ENCODE measurements around the gene MEIOB.

Gene MEIOB

DNA sequence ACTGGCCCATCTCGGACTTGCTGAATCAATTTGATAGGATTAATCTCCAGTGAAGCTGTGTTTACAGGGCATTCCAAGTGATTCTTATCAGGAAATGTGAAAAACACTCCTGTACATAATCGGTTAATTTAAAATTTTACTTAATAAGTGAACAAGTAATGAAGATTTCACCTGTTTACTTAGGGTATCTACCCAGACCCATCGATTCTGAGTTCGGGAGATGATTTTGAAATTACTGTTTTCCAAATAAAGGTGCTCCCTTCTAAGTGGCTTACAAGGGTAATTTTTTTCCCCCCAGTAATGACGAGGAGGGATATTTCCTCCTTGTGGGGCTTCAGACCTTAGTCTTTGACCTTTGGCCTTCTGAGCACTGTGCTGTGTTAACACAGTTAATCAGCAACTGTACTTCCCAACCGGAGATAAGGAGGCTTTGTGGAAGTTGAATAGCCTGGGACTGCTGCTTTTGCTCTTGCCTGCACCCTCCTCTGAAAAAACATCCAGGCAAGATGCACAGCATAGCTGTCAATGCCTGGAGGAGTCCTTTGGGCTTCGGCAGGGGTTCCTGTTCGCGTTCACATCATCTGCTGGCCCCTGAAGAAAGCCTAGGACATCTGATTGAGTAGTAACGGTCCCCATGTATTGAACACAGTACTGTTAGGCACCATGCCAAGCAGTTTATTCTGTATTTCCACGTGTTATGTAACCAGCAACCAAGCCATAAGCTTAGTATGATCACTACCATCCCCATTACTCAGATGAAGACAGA is 43.1 kb downstream of the MEIOB start:
- DNase-seq = no peak

DNA sequence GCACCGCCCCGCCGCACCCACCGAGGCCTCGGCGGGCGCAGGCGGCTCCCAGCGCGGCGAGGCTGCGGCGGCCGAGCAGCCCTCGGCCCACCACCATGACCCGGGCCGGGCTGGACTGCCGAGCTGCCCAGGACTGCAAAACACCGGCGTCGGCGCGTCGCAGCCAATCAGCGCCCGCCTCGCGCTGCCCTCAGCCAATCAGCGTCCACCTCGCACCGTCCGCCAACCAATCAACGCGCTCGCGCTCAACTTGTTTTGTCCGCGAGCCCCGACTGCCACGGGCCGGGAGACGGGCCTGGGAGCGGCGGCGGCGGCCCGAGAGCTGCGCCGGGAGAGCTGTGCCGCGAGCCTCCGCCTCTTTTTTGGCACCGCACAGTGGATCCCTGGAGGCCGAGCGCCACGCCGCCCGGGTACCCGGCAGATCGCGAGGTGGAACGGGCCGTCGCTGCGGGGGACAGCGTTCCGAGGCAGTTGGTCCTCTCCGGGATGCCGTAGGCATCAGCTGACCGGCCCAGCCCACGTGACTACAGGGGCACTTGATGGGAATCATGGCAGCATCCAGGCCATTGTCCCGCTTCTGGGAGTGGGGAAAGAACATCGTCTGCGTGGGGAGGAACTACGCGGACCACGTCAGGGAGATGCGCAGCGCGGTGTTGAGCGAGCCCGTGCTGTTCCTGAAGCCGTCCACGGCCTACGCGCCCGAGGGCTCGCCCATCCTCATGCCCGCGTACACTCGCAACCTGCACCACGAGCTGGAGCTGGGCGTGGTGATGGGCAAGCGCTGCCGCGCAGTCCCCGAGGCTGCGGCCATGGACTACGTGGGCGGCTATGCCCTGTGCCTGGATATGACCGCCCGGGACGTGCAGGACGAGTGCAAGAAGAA is 45.0 kb downstream of the MEIOB start, which contains the start of the genes FAHD1 and HAGH:
TSS of gene FAHD1 (plus strand) at position 516 of the 883 bp plus-strand sequence. CDS start at position 549, 33 bp downstream.
TSS of gene HAGH (minus strand) at position 135 of the 883 bp plus-strand sequence. CDS start at position 97, 38 bp downstream.
- peak; percentile 95 to 98 (median 97) for DNase-seq

DNA sequence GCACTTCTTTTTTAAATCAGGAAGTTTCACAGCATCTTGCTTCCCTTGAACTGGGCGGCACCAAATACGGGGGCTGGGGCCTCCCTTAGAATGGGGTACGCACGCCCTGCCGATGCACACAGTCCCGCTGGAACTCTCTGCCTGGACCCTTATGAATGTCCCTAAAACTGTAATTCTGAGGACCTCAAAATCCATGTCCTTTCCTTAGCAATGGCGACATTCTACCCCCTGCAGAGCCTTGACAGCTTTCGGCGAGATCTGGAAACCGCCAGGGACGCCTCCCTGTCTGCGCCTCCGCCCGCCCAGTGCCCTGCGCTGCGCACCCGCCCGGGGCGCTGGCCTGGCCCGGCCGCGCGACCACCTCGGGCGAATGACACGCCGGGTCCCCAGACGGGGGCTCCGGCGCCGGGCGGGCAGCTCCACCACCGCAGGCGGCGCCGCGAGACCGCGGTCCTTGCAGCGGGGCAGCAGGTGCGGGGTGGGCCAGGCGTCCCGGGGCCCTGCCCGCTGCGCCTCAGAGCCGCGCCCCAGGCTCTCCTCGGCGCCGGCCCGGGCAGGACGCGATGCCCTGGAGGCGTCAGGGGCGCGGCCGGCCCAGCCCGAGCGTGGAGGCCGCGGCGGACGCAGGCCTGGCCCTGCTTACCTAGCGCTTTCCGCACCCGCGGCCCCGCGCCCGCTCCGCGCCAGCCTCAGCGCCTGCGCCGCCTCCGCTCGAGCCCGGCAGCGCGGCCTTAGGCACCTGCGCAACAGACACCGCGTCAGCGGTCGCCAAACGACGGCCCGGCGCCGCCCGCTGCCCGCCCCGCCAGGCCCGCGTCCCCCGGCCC is 45.9 kb downstream of the MEIOB start:
- DNase-seq = peak; percentile 76 to 81 (median 78)

DNA sequence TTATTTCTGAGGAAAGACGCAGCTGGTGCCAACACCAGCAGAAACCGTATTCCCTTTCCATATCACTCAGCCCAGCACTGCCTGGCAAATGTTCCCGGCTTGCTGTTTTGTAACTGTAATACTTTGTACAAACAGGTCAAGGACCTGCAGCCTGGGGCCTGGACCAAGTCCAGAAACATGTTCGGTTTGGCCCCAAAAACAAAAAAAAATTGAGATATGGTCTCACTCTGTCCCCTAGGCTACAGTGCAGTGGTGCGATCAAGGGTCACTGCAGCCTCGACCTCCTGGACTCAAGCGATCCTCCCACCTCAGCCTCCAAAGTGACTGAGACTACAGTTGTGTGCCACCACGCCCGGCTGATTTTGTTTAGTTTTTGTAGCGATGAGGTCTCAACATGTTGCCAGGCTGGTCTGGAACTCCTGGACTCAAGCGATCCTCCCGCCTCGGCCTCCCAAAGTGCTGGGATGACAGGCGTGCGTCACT is 46.5 kb downstream of the MEIOB start:
- no peak for DNase-seq

DNA sequence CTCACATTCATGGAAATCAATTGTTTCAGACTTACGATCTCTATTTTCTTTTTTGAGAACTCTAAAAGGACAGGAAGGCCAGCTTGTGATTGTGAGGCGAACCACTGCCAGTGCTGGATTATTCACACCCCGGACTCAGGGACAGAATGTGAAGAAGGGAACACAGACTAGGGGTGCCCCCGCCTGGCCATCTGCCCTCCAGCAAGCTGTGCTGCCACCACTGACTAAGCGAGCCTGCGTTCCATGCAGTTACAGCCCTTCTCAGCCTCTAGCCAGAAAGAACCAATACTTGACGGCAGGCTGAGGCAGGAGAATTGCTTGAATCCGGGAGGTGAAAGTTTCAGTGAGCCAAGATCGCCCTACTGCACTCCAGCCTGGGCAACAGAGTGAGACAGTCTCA is 48.1 kb downstream of the MEIOB start:
- DNase-seq = no peak

DNA sequence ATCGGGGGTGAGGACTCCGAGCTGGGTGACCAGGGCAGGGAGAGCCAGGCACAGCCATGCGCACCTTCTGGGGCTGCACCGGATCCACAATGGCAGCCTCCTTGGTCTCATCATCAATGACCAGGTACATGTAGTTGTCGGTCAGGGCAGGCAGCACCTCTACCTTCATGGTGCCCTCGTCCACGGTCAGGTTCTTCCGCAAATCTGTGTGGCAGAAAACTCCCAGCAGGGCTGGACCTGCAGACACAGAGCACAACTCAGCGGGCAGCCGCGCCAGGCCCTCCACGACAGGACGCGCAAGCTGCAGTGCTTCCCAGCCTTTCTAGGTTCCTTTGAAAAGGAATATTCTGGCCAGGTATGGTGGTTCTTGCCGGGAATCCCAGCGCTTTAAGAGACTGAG is 49.2 kb downstream of the MEIOB start:
- no peak for DNase-seq

DNA sequence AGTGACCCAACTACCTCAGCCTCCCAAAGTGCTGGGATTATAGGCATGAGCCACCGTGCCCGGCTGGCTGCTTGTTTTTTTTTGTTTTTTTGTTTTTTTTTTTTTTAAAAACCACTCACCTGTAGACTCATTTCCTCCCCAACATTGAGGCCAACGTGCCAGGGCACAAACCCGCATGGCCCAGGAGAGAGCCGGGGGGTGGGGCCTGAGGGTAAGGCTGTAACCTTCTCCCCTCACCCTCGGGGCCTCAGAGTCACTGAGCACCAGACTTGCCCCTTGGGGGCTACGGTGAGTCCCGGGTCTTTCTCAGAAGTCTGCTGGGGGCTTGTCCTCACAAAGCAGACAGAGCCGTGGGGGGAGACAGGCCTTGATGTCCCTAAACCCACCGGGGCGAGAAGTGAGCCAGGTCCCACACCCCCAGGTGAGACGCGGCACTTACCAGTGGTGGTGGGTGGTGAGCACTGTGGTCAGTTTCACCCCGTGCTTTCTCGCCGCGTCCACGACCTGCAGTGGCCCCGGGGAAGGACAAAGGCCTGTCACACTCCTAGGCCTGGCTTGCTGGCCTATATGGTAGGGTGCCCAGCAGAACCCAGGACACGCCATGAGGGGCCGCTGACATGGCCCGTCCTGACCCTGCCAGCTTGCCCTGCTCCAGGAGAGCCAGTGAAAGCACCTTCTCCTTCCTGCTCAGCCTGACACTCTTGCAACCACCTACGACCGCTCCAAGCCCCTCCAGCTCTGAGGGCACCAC is 49.9 kb downstream of the MEIOB start:
- no peak for DNase-seq

DNA sequence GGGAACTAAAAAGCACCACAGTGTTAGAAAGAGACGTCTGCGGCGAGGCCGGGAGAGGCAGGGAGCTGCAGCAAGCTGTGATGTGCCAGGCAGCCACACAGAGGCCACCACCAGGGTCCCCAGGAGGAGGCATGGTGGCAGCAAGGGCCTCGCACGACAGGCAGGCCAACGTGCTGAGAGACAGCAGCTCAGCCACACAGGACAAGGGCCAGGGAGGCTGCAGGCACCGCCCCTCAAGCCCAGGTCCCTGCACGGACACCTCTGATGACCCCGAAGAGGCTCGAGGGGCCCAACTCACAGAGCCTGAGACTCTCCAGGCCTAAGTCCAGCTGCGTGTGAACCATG is 51.0 kb downstream of the MEIOB start:
- DNase-seq = no peak

DNA sequence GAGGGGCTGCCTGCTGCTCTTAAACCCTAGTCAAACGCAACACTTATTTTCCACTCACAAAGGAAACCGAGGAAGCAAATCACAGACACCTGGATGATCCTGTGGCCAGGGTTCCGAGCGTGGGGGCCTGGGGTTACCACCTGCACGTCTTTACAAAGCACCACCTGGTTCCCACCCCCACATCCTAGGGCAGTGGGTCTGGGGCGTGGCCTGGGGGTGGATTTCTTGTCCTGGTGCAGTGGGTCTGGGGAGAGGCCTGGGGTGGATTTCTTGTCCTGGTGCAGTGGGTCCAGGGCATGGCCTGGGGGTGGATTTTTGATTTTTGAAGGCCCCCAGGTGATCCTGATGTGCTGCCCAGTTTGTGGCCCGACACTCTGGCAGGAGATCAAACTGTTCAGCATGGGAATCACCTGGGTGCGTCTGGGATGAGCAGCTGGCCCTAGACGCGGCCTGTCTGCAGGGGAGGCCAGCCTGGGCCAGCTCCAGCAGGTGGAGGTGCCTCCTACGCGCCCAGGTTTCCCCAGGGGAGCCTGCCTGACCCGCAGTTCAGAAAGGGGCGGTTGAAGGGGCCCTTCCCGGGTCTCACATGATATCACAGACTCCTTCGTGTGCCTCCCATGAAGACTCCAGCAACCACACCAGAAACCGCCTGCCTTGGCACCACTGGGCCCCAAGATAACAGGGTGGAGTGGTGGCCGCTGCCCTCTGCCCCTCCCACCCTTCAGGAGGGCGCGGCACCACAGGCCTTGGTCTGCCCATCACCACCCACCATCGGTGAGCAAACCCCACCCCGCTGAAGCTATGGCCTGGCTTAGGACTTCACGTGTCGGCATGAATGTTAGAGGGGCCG is 51.6 kb downstream of the MEIOB start:
- DNase-seq = no peak

DNA sequence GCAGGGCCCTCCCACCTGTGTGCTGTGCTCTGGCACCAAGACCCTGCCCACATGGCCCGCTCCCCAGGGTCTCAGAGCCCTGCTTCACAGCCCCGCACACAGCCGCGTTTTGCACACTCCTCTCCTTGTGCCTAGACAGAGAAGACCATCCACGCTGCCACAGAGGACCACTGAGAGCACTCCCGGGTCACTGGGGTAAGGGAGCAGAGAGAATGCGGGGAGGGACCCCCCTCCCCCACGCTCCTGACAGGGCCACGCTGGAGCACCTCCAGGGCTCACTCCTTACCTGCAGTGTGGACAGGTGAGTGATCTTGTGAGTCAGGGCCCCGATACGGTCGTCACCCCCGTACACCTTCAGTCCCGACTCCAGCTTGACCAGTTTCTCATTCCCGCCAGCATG is 52.4 kb downstream of the MEIOB start:
- no peak for DNase-seq

DNA sequence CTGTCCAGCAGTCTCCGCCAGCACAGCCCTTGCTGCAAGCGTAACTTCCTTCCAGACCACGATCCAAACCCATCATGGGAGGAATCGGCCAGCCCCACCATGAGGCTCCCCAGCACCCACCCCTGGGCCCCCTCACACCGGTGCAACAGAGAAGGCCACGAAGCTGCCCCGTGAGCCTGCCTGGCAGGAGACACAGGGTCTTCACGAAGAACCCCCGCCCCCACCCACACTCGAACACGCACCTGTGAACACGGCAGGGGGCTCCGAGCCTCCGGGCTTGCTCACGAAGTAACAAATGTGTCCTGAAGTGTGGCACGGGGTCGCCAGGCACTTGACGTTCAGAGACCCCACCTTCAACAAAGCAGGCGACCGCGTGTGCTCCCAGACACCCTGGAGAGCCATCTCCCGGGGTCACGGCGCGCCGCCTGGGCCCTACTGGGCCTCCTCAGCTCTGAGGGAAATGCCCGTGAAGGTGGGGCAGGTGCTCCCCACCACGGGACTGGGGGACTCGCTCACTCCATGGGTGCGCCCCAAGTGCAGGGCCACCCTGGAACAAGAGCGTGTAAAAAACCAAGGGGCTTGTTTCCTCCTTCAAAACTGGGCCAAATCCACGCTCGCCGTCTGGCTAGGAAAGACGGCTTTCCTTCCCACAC is 53.0 kb downstream of the MEIOB start:
- no peak for DNase-seq

DNA sequence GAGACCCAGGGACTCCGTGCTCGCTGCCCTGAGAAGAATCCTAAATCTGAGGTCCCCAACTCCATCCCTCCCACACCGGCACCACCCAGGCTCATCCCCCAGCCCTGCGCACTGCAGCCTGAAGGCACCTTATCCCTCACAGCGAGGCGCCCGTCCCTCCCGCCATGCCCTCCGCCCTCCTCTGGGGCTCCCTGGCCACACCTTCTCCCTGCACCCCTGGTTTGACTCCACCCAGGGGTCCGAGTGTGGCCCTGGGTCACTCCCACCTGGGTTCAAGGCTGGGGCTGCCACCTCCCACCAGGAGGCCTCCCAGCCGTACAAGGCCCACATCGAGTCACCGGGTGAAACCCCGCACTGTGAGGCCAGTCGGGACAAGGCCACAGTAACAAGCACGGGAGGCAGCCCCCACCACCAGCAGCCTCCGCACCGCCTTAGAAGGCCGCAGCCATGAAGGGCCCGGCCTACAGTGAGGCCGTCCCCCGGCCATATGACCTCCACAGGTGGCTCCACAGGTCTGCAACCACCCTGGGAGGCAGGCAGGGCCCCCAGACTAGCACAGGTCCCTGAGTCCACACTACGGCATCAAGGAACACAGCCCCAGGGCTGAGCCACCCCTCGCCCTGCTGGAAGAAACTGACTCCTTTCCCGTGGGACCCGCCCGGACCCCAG is 53.6 kb downstream of the MEIOB start:
- DNase-seq = no peak

DNA sequence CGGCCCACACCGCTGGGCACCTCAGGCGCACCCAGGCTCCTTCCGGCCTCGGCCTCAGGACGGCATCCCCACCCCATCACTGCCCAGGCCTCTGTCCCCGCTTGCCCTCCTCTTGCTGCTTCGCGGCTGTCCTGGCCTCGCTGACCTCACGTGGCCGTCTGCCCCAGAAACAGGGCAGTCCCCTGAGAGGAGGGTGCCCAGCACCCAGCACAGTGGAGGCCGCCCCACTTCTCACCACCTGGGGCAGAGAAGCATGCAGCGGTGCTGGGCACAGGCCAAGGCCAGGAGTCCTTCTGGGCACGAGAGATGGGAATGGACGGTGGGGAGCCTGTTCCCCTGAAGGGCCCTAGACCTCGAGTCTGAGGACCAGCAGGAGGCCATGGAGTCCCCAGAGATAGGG is 54.2 kb downstream of the MEIOB start:
- no peak for DNase-seq

DNA sequence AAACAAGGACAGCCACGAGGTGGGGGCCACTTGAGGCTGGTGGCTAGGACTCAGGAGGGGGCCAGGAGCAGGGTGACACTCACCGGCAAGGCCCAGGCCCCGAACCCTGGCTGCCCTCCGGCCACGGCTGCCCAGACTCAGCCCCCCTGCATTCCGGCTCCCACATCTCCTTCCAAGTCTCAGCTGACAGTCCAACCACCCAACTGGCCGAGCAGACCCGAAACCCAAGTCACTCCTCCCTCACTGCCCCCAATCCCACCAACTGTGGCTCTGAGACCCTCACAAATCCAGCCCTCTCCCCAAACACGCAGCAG is 54.7 kb downstream of the MEIOB start:
- no peak for DNase-seq

DNA sequence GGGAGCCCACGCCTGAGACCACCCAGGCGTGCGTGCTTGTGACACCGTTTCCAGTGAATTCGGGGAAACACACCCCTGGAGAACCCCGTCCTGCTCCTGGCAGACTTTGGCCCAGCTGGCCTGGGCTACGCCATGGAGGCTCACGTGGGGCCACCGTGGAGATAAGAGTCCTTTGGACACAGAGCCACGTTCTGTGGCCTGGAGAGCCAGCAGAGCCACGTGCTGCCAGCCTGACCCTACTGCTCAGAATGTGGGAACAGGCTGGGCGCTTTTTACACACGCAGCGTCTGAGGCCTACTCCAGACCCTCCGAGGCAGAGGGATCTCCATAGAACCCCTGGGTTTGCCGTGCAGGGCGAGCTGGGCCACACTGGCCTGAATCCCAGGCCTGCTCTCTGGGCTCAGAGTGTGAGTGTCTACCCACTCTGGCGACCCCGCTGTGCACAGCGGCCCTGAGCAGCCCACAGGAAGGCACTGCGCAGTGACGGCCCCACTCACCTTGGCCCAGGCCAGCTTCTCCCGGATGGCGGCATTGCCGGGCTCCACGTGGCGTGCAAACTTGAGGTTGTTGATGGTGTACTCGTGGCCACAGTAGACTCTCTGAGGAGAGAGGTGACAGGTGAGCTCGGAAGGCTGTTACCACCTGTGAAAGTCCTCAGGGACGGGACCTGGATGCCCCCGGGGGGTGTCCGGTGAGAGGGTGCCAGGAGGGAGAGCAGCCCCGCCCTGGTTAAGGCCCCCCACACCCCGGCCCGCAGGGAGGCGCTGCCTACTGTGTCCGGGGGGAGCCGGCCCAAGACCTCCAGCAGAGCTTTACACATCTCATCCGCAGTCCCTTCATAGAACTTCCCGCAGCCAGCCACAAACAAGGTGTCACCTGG is 55.3 kb downstream of the MEIOB start:
- no peak for DNase-seq

DNA sequence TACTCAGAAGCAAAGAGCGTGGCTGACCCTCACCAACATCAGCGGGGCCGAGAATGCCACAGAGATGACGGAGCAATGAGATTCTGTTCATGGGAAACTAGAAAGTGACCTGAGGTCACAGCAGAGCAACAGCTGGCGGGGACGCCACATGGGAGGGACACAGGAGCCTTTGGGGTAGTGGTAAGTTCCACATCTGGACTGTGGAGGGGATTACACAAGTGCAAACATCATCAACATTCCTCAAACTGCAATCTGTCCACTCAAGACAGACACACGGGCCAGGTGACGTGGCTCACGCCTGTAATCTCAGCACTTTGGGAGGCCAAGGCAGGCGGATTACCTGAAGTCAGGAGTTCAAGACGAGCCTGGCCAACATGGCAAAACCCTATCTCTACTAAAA is 56.5 kb downstream of the MEIOB start:
- no peak for DNase-seq

DNA sequence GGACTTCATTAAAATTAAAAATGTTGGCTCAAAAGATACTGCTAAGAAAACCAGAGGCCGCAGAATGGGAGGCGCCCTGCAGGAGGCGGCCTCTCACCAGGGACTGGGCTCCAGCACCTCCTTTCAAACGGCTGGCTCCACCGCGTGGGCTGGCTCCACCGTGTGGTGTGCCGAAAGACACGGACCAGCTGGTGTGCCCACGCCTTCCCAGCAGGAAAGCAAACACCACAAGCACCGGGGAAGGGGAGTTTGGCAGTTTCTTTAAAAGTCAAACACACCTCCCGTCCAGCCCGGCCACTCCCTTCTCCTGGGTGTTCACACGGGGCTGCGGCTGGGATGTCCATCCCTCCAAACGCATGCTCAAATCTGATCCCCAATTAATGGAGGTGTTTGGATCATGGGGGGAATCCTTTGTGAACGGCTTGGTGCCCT is 59.2 kb downstream of the MEIOB start:
- peak; percentile 77 to 89 (median 81) for DNase-seq

DNA sequence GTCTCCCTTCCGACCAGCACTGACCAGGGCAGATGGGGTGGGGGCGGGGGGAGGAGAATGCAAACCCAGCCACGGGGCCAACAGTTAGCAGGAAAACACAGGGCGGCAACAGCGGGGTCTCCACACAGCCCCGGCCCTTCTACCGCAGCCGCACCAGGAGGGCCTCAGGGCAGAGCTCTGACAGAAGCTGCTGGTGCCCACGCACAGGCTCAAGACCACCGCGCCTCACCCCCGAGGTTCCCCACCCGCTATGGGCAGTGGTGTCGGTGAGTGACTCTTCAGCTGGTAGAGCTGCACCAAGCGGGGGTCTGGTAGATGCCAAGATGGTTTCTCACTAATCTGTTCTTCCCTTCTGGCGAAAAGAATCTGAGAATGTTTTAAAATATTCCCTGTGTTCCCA is 61.4 kb downstream of the MEIOB start:
- DNase-seq = no peak

DNA sequence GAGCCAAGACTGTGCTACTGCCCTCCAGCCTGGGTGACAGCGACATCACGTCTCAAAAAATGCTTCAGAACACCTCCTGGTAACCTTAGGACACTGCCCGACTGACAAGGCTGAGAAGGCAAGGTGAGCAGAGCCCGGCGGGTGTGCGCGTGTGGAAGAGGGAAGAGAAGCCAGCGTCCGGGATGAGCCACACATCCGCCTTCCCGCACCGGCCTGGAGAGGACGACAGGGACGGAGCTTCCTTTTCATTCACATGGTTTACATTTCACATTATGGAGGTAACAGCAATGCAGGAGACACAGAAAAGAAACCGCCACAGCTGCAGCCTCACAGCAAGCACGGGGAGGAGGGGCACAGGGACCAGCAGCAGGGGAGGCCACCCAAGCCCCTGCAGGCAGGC is 61.9 kb downstream of the MEIOB start:
- no peak for DNase-seq
